ENCODE results near the gene PHOSPHO1.

DNA sequence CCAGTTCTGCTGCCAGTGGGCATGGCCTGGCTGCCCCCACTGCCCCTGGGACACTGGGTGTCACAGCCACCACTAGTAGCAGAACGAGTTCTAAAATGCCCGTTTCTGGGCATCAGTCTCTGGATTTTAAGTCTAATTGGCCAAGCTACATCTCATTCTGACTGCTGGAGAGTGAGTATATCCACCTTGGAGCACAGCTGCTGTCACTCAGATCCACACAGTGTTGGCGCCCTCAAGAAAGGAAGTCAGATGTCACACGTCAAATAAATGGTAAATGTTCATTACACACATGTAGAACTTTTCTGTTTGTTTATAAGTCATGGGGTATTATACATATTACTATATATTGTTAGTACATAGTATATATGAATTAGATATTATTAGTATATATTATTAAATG is 39.7 kb downstream of the PHOSPHO1 start:
- TF ChIP-seq ZFP37 (CRISPR knock-in tag; IDR thresholded peaks at IDR 0.05; ENCODE audit: borderline replicate concordance) (no peak), ZNF33A (CRISPR knock-in tag; IDR thresholded peaks at IDR 0.05; ENCODE audit: borderline replicate concordance) (no peak), ZNF589 (CRISPR knock-in tag; conservative IDR thresholded peaks at IDR 0.05) (no peak), NAIF1 (CRISPR knock-in tag; IDR thresholded peaks at IDR 0.05; ENCODE audit: borderline replicate concordance) (no peak), ZNF468 (CRISPR knock-in tag; IDR thresholded peaks at IDR 0.05) (no peak), POLR2AphosphoS5 (IDR thresholded peaks at IDR 0.05; ENCODE audit: low read depth, low read length) (no peak), ZSCAN20 (CRISPR knock-in tag; IDR thresholded peaks at IDR 0.05; ENCODE audit: borderline replicate concordance) (no peak), NFRKB (IDR thresholded peaks at IDR 0.05) (no peak), IRX3 (CRISPR knock-in tag; IDR thresholded peaks at IDR 0.05; ENCODE audit: borderline replicate concordance, low read depth) (no peak), SUZ12 (IDR thresholded peaks at IDR 0.05; ENCODE audit: low read depth, low read length) (no peak), ZNF274 (CRISPR knock-in tag; IDR thresholded peaks at IDR 0.05) (no peak)
- TF ChIP-seq, protein P1, sequence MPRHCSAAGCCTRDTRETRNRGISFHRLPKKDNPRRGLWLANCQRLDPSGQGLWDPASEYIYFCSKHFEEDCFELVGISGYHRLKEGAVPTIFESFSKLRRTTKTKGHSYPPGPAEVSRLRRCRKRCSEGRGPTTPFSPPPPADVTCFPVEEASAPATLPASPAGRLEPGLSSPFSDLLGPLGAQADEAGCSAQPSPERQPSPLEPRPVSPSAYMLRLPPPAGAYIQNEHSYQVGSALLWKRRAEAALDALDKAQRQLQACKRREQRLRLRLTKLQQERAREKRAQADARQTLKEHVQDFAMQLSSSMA (CRISPR knock-in tag; IDR thresholded peaks at IDR 0.05) = no peak
